ENCODE results near the gene KCTD11. TPM values are rescaled to one million over a fixed set of nuclear protein-coding genes. Genes with fewer than 3 reads are reported as not detected.

KCTD11 gene
- total and polyA plus RNA-seq, 2 of the 13 experiments (the other 11 are each of a cell fraction or from before 2014, with no cell fraction given): 1.6 to 2.6 TPM

DNA sequence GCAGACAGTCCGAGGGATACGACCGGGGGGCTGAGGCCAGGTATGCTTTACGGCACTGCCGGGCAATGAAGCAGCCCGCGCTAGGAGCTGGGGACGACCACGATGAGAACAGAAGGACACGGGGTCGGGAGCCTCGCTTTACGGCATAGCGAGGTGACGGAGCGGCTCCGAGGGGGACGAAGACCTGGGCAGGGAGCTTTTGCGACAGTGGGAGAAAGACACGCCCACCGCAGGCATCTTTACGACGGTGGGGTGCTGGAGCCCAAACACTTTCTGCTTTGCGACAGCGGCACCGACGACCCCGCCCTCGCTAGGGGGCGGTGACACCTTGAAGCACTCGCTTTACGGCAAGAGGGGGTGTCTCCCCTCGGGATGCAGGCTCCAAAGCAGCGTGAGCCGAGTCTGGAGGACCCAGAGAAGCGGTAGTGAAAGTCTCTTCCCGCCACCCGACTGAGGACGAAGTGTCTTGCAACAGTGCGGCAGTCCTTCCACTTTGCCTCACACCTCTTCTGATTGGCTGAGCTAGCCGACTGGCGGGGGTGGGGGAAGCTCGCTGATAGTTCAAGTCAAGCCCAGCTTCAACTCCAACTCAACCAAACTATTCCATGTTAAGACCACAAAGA is 22.5 kb upstream of the KCTD11 start (continued):
- TF ChIP-seq ZNF3 (CRISPR knock-in tag; IDR thresholded peaks at IDR 0.05) (no peak), ZNF546 (CRISPR knock-in tag; conservative IDR thresholded peaks at IDR 0.05) (no peak), ZNF562 (CRISPR knock-in tag; IDR thresholded peaks at IDR 0.05; ENCODE audit: borderline replicate concordance) (no peak), ZNF232 (CRISPR knock-in tag; IDR thresholded peaks at IDR 0.05; ENCODE audit: borderline replicate concordance) (no peak), ZNF44 (CRISPR knock-in tag; IDR thresholded peaks at IDR 0.05) (no peak), ZNF274 (CRISPR knock-in tag; IDR thresholded peaks at IDR 0.05) (no peak), ZFAT (CRISPR knock-in tag; conservative IDR thresholded peaks at IDR 0.05) (no peak), POGZ (CRISPR knock-in tag; IDR thresholded peaks at IDR 0.05) (0 out of 2 replicates have a peak, but pooled peaks have one; percentile 36), FOXK2 (IDR thresholded peaks at IDR 0.05) (peak; percentile 56; the same call in 1 of the 2 replicates)
- TF ChIP-seq, protein P1, sequence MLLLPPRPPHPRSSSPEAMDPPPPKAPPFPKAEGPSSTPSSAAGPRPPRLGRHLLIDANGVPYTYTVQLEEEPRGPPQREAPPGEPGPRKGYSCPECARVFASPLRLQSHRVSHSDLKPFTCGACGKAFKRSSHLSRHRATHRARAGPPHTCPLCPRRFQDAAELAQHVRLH (CRISPR knock-in tag; IDR thresholded peaks at IDR 0.05; ENCODE audit: borderline replicate concordance, low read depth): peak; percentile 79; the same call in 1 of the 2 replicates
- TF ChIP-seq, protein P2, sequence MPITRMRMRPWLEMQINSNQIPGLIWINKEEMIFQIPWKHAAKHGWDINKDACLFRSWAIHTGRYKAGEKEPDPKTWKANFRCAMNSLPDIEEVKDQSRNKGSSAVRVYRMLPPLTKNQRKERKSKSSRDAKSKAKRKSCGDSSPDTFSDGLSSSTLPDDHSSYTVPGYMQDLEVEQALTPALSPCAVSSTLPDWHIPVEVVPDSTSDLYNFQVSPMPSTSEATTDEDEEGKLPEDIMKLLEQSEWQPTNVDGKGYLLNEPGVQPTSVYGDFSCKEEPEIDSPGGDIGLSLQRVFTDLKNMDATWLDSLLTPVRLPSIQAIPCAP (CRISPR knock-in tag; IDR thresholded peaks at IDR 0.05; ENCODE audit: low read depth): no peak
- TF ChIP-seq, protein P3, sequence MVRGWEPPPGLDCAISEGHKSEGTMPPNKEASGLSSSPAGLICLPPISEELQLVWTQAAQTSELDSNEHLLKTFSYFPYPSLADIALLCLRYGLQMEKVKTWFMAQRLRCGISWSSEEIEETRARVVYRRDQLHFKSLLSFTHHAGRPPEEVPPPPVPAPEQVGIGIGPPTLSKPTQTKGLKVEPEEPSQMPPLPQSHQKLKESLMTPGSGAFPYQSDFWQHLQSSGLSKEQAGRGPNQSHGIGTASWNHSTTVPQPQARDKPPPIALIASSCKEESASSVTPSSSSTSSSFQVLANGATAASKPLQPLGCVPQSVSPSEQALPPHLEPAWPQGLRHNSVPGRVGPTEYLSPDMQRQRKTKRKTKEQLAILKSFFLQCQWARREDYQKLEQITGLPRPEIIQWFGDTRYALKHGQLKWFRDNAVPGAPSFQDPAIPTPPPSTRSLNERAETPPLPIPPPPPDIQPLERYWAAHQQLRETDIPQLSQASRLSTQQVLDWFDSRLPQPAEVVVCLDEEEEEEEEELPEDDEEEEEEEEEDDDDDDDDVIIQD (CRISPR knock-in tag; IDR thresholded peaks at IDR 0.05; ENCODE audit: low read depth): no peak
- TF ChIP-seq, protein P4, sequence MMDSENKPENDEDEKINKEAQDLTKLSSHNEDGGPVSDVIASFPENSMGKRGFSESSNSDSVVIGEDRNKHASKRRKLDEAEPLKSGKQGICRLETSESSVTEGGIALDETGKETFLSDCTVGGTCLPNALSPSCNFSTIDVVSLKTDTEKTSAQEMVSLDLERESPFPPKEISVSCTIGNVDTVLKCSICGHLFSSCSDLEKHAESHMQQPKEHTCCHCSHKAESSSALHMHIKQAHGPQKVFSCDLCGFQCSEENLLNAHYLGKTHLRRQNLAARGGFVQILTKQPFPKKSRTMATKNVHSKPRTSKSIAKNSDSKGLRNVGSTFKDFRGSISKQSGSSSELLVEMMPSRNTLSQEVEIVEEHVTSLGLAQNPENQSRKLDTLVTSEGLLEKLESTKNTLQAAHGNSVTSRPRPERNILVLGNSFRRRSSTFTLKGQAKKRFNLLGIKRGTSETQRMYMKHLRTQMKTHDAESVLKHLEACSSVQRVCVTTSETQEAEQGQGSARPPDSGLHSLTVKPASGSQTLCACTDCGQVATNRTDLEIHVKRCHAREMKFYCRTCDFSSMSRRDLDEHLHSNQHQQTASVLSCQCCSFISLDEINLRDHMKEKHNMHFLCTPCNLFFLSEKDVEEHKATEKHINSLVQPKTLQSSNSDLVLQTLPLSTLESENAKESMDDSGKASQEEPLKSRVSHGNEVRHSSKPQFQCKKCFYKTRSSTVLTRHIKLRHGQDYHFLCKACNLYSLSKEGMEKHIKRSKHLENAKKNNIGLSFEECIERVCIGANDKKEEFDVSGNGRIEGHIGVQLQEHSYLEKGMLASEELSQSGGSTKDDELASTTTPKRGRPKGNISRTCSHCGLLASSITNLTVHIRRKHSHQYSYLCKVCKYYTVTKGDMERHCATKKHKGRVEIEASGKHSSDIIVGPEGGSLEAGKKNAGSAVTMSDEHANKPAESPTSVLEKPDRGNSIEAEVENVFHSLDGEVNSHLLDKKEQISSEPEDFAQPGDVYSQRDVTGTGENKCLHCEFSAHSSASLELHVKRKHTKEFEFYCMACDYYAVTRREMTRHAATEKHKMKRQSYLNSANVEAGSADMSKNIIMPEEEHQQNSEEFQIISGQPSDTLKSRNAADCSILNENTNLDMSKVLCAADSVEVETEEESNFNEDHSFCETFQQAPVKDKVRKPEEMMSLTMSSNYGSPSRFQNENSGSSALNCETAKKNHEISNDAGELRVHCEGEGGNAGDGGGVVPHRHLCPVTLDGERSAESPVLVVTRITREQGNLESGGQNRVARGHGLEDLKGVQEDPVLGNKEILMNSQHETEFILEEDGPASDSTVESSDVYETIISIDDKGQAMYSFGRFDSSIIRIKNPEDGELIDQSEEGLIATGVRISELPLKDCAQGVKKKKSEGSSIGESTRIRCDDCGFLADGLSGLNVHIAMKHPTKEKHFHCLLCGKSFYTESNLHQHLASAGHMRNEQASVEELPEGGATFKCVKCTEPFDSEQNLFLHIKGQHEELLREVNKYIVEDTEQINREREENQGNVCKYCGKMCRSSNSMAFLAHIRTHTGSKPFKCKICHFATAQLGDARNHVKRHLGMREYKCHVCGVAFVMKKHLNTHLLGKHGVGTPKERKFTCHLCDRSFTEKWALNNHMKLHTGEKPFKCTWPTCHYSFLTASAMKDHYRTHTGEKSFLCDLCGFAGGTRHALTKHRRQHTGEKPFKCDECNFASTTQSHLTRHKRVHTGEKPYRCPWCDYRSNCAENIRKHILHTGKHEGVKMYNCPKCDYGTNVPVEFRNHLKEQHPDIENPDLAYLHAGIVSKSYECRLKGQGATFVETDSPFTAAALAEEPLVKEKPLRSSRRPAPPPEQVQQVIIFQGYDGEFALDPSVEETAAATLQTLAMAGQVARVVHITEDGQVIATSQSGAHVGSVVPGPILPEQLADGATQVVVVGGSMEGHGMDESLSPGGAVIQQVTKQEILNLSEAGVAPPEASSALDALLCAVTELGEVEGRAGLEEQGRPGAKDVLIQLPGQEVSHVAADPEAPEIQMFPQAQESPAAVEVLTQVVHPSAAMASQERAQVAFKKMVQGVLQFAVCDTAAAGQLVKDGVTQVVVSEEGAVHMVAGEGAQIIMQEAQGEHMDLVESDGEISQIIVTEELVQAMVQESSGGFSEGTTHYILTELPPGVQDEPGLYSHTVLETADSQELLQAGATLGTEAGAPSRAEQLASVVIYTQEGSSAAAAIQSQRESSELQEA (CRISPR knock-in tag; IDR thresholded peaks at IDR 0.05; ENCODE audit: not compliant biosample characterization): no peak
- TF ChIP-seq, protein P5, sequence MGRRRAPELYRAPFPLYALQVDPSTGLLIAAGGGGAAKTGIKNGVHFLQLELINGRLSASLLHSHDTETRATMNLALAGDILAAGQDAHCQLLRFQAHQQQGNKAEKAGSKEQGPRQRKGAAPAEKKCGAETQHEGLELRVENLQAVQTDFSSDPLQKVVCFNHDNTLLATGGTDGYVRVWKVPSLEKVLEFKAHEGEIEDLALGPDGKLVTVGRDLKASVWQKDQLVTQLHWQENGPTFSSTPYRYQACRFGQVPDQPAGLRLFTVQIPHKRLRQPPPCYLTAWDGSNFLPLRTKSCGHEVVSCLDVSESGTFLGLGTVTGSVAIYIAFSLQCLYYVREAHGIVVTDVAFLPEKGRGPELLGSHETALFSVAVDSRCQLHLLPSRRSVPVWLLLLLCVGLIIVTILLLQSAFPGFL (CRISPR knock-in tag; IDR thresholded peaks at IDR 0.05): no peak
- TF ChIP-seq, protein P6, sequence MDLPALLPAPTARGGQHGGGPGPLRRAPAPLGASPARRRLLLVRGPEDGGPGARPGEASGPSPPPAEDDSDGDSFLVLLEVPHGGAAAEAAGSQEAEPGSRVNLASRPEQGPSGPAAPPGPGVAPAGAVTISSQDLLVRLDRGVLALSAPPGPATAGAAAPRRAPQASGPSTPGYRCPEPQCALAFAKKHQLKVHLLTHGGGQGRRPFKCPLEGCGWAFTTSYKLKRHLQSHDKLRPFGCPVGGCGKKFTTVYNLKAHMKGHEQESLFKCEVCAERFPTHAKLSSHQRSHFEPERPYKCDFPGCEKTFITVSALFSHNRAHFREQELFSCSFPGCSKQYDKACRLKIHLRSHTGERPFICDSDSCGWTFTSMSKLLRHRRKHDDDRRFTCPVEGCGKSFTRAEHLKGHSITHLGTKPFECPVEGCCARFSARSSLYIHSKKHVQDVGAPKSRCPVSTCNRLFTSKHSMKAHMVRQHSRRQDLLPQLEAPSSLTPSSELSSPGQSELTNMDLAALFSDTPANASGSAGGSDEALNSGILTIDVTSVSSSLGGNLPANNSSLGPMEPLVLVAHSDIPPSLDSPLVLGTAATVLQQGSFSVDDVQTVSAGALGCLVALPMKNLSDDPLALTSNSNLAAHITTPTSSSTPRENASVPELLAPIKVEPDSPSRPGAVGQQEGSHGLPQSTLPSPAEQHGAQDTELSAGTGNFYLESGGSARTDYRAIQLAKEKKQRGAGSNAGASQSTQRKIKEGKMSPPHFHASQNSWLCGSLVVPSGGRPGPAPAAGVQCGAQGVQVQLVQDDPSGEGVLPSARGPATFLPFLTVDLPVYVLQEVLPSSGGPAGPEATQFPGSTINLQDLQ (CRISPR knock-in tag; IDR thresholded peaks at IDR 0.05): no peak
